GM21723 (cell line): ENCODE measurements around the gene FXYD1.
"Not testable (repeated sequence)": the region's sequence is repeated elsewhere in the genome, so short reads cannot be mapped to it uniquely, and the experiment has no call there.

Experiments used
- ATAC-seq: cut with Tn5 transposase; IDR thresholded peaks from one replicate; pipeline ENCODE4 v1.9.1; 2021; ENCODE audit warnings: mild to moderate bottlenecking, moderate library complexity; ENCODE audit not compliant: unreplicated experiment

The FXYD1 gene

GRCh38 chr19:35138305-35138892 lies at the start of gene FXYD1:
Gene FXYD1 (plus strand): TSS chr19:35138824. CDS start chr19:35140080, 1,256 bp downstream.
- ATAC-seq: no peak

- ATAC-seq: no peak
These were observed 49.1 kb upstream of the FXYD1 start for GRCh38 chr19:35089554-35089953.

- ATAC-seq: no peak
These were observed 48.5 kb upstream of the FXYD1 start for GRCh38 chr19:35090160-35090505.

- ATAC-seq: no peak
These were observed 48.0 kb upstream of the FXYD1 start for GRCh38 chr19:35090506-35091214.

GRCh38 chr19:35093430-35093829 lies 45.2 kb upstream of the FXYD1 start:
- ATAC-seq: no peak

- ATAC-seq: no peak
These were observed 44.5 kb upstream of the FXYD1 start for GRCh38 chr19:35093941-35094647.

- no peak for ATAC-seq
These were observed 44.0 kb upstream of the FXYD1 start for GRCh38 chr19:35094656-35095055.

- no peak for ATAC-seq
These were observed 42.8 kb upstream of the FXYD1 start for GRCh38 chr19:35095667-35096368.

- no peak for ATAC-seq
These were observed 40.1 kb upstream of the FXYD1 start for GRCh38 chr19:35098413-35099049.

GRCh38 chr19:35099155-35099896 lies 39.3 kb upstream of the FXYD1 start:
- ATAC-seq: no peak

GRCh38 chr19:35099897-35100275 lies 38.7 kb upstream of the FXYD1 start:
- no peak for ATAC-seq

GRCh38 chr19:35100588-35101533 lies 37.8 kb upstream of the FXYD1 start:
- no peak for ATAC-seq

- ATAC-seq: not testable (repeated sequence)
These were observed 36.7 kb upstream of the FXYD1 start for GRCh38 chr19:35101949-35102348.

GRCh38 chr19:35103614-35104013 lies 35.0 kb upstream of the FXYD1 start:
- not testable (repeated sequence) for ATAC-seq

- no peak for ATAC-seq
These were observed 34.3 kb upstream of the FXYD1 start for GRCh38 chr19:35104361-35104760.

- ATAC-seq: no peak
These were observed 33.6 kb upstream of the FXYD1 start for GRCh38 chr19:35105047-35105410.

GRCh38 chr19:35105411-35106290 lies 33.0 kb upstream of the FXYD1 start:
- no peak for ATAC-seq

GRCh38 chr19:35106291-35106583 lies 32.4 kb upstream of the FXYD1 start:
- ATAC-seq: no peak
